GM10266 (cell line): ENCODE measurements around the gene GRIK5.
"Not testable (repeated sequence)": the region's sequence is repeated elsewhere in the genome, so short reads cannot be mapped to it uniquely, and the experiment has no call there.

Experiments used
- DNase-seq: peaks from one replicate; pipeline ENCODE4 v3.0.0; 2012; ENCODE audit errors: extremely low spot score
- CTCF ChIP-seq: IDR thresholded peaks from 2 replicates; pipeline ENCODE4 v1.5.1; 2012; ENCODE audit warnings: mild to moderate bottlenecking, low read depth; ENCODE audit not compliant: control insufficient read depth, insufficient read depth; ENCODE audit errors: missing control alignments

The GRIK5 gene

GRCh38 chr19:42023121-42023942, 46.7 kb downstream of the GRIK5 start:
- no peak for DNase-seq
- TF ChIP-seq CTCF, result peak; percentile 51

- TF ChIP-seq CTCF, result no peak
These were observed 47.4 kb downstream of the GRIK5 start for GRCh38 chr19:42022616-42023015.

GRCh38 chr19:42021185-42021584, 48.8 kb downstream of the GRIK5 start:
- TF ChIP-seq CTCF, result no peak
- DNase-seq, result no peak

More at GRCh38 chr19:42022616-42023015, 47.4 kb downstream of the GRIK5 start:
- no peak for DNase-seq

GRCh38 chr19:42018503-42019193, 51.4 kb downstream of the GRIK5 start:
- DNase-seq, result no peak

GRCh38 chr19:42017040-42017439, 53.0 kb downstream of the GRIK5 start:
- no peak for DNase-seq
- no peak for TF ChIP-seq CTCF

More at GRCh38 chr19:42018503-42019193, 51.4 kb downstream of the GRIK5 start:
- no peak for TF ChIP-seq CTCF

GRCh38 chr19:42012747-42013146, 57.3 kb downstream of the GRIK5 start:
- not testable (repeated sequence) for DNase-seq

GRCh38 chr19:42010245-42011126, 59.5 kb downstream of the GRIK5 start:
- no peak for DNase-seq
- TF ChIP-seq CTCF, result no peak
